Measurements from ENCODE around the gene PPP1R12C. TPM values are rescaled to one million over a fixed set of nuclear protein-coding genes. Genes with fewer than 3 reads are reported as not detected.
"Not testable (repeated sequence)": the region's sequence is repeated elsewhere in the genome, so short reads cannot be mapped to it uniquely, and the experiment has no call there.

Gene PPP1R12C
- total RNA-seq, 4 donors from 2014 or later, result 40.0 to 110 (median 76.1) TPM

- intact Hi-C loops (cut with DNase I), result no loop called here
- Histone ChIP-seq H3K27me3 (no peaks in the 10 kb centered on the region), H3K36me3 (no peaks in the 10 kb centered on the region), H3K9me3 (no peaks in the 10 kb centered on the region), H3K4me1 (peaks cover 0 to 4% of the 10 kb centered on the region in 2 donors), H3K27ac (peak overlapping the region; percentile 2 to 41 (median 24)), H3K4me3 (replicated peaks in 1 of 3) (peak overlapping the region in 2 of 3 donors; percentile 15 to 30)
- TF ChIP-seq POLR2A (IDR thresholded peaks at IDR 0.05), result peak in 1 of 2 donors; percentile 59
- peak in 1 of 6 experiments; percentile 18 for TF ChIP-seq CTCF (IDR thresholded peaks at IDR 0.05)
- DNase-seq, result peak; percentile 69 to 70
- 4% methylated on average over 19 to 25 of the region's 30 CpGs for WGBS, 2 donors
These were observed 48.2 kb downstream of the PPP1R12C start for GRCh38 chr19:55068950-55069864.

GRCh38 chr19:55067869-55068268, 49.6 kb downstream of the PPP1R12C start:
- Histone ChIP-seq H3K9me3 (no peaks in the 10 kb centered on the region), H3K27ac (no peak overlapping the region), H3K4me3 (replicated peaks in 1 of 3) (no peak overlapping the region), H3K4me1 (peaks cover 0 to 4% of the 10 kb centered on the region in 2 donors), H3K36me3 (no peaks in the 10 kb centered on the region), H3K27me3 (no peaks in the 10 kb centered on the region)
- no peak for TF ChIP-seq CTCF (IDR thresholded peaks at IDR 0.05)
- TF ChIP-seq POLR2A (IDR thresholded peaks at IDR 0.05), result no peak
- intact Hi-C loops (cut with DNase I), result no loop called here
- 31 to 38% methylated on average over 3 of the region's 3 CpGs for WGBS, 2 donors
- no peak for DNase-seq

- no peak overlapping the region for H3K4me3 ChIP-seq (replicated peaks in 1 of 3)
- TF ChIP-seq POLR2A (IDR thresholded peaks at IDR 0.05), result no peak
- TF ChIP-seq CTCF (IDR thresholded peaks at IDR 0.05), result no peak
- no peaks in the 10 kb centered on the region for H3K36me3 ChIP-seq
- no peak overlapping the region for H3K27ac ChIP-seq
- no peaks in the 10 kb centered on the region for H3K27me3 ChIP-seq
- 29 to 36% methylated on average over 2 of the region's 2 CpGs for WGBS, 2 donors
- DNase-seq, result no peak
- H3K9me3 ChIP-seq, result no peaks in the 10 kb centered on the region
- intact Hi-C loops (cut with DNase I), result no loop called here
- H3K4me1 ChIP-seq, result peaks cover 7 to 16% of the 10 kb centered on the region in 2 donors
These were observed 51.2 kb downstream of the PPP1R12C start for GRCh38 chr19:55066107-55066709.

- 57 to 72% methylated on average over 9 of the region's 9 CpGs for WGBS, 2 donors
- H3K9me3 ChIP-seq; intact Hi-C loops (cut with DNase I): not testable (repeated sequence)
These were observed 51.9 kb downstream of the PPP1R12C start for GRCh38 chr19:55065516-55065915.

GRCh38 chr19:55063492-55063843, 54.0 kb downstream of the PPP1R12C start:
- Histone ChIP-seq H3K27me3 (no peaks in the 10 kb centered on the region), H3K27ac (peak overlapping the region; percentile 44 to 46 (median 45)), H3K4me3 (replicated peaks in 1 of 3) (peak overlapping the region in 1 of 3 donors; percentile 70), H3K4me1 (peaks cover 7 to 12% of the 10 kb centered on the region in 2 donors), H3K36me3 (peaks cover 0 to 2% of the 10 kb centered on the region in 2 donors), H3K9me3 (no peaks in the 10 kb centered on the region)
- no peak for DNase-seq
- 71 to 85% methylated on average over 1 to 2 of the region's 3 CpGs for WGBS, 2 donors
- intact Hi-C loops (cut with DNase I), result no loop called here
- no peak for TF ChIP-seq CTCF (IDR thresholded peaks at IDR 0.05)
- TF ChIP-seq POLR2A (IDR thresholded peaks at IDR 0.05), result no peak

More at GRCh38 chr19:55065516-55065915, 51.9 kb downstream of the PPP1R12C start:
- peaks cover 7 to 16% of the 10 kb centered on the region in 2 donors for H3K4me1 ChIP-seq
- not testable (repeated sequence) for DNase-seq; H3K4me3 ChIP-seq (replicated peaks in 1 of 3); H3K36me3 ChIP-seq; H3K27me3 ChIP-seq; H3K27ac ChIP-seq
